ENCODE results near the gene LRRC72. TPM values are rescaled to one million over a fixed set of nuclear protein-coding genes. Genes with fewer than 3 reads are reported as not detected.
A peak's percentile ranks its signal among the peaks of the same experiment; 100 is the strongest.

Gene LRRC72
- total and polyA plus RNA-seq, 9 of the 15 experiments (the other 6 are each of a cell fraction or from before 2014, with no cell fraction given) = 0.10 TPM; not detected in 8

DNA sequence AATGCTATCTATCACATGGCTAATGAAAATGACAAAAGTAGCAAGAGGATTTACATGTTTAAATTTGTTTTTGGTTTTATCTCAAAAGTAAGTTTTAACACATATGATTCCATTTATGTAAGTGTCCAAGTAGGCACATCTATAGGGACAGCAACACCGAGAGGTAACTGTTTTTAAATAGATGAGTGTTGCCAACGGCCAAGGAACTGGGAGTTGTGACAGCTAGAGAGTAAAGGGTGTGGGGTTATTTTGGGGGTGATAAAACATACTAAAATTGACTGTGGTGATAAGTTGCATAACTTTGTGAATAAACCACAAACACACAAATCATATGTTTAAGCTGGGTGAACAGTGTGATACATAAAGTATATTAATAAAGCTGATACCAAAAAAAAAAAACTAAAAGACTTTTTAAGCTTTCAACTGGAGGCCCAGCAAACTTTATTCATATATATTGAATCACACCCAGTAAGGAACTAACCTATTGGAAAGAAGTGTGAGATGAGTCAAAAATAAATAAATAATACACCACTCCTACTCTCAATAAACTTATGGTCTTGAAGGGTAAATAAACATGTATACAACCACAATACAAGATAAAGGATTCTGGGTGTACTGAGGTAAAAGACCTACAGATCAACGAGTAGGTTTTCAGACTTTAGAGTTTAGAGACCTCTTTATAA, 33.0 kb downstream of the LRRC72 start (continued):
- TF ChIP-seq, protein P1, sequence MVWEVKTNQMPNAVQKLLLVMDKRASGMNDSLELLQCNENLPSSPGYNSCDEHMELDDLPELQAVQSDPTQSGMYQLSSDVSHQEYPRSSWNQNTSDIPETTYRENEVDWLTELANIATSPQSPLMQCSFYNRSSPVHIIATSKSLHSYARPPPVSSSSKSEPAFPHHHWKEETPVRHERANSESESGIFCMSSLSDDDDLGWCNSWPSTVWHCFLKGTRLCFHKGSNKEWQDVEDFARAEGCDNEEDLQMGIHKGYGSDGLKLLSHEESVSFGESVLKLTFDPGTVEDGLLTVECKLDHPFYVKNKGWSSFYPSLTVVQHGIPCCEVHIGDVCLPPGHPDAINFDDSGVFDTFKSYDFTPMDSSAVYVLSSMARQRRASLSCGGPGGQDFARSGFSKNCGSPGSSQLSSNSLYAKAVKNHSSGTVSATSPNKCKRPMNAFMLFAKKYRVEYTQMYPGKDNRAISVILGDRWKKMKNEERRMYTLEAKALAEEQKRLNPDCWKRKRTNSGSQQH (CRISPR knock-in tag; IDR thresholded peaks at IDR 0.05) = no peak
- TF ChIP-seq PTBP1 (IDR thresholded peaks at IDR 0.05; ENCODE audit: low read depth, low read length) = no peak

DNA sequence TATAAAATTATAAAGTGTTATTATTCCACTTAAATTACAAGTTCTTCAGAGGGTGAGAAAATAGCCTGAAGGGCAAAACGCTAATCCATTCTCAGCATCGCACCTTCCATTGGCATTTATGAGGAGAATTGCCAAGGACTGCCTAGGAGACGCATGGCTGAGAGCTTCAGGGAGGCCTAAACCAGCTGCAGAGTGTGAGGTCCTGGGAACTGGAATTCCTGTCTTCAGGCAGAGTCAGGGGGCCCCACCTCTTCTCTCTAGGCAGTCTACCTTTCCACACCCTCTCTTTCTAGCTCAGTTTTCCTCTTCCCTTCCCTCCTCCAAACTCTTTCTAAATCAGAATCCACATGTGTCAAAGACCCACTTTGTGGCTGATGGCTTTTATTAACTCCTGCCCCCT, 35.3 kb downstream of the LRRC72 start:
- POLR2A ChIA-PET = interaction anchor here (0.7 kb wide), 1 partner anchor 876 kb away, joined by 3 read pairs; no protein-coding TSS in a partner anchor
- intact Hi-C loops (cut with micrococcal nuclease) = loop anchor here (5.0 kb wide), 1 partner anchor 70 kb away; no protein-coding TSS in a partner anchor
- TF ChIP-seq EP300 (IDR thresholded peaks at IDR 0.05; ENCODE audit: low read length) (no peak), MEF2A (IDR thresholded peaks at IDR 0.05; ENCODE audit: control insufficient read depth, low read depth, low read length) (no peak), KLF10 (CRISPR knock-in tag; IDR thresholded peaks at IDR 0.05) (no peak), HOXB6 (CRISPR knock-in tag; IDR thresholded peaks at IDR 0.05; ENCODE audit: borderline replicate concordance) (no peak), CHD4 (IDR thresholded peaks at IDR 0.05; ENCODE audit: insufficient read depth, insufficient replicate concordance, low read depth, low read length, poor library complexity, severe bottlenecking) (no peak), NUFIP1 (IDR thresholded peaks at IDR 0.05; ENCODE audit: partially characterized antibody) (no peak)
- TF ChIP-seq, protein P2, sequence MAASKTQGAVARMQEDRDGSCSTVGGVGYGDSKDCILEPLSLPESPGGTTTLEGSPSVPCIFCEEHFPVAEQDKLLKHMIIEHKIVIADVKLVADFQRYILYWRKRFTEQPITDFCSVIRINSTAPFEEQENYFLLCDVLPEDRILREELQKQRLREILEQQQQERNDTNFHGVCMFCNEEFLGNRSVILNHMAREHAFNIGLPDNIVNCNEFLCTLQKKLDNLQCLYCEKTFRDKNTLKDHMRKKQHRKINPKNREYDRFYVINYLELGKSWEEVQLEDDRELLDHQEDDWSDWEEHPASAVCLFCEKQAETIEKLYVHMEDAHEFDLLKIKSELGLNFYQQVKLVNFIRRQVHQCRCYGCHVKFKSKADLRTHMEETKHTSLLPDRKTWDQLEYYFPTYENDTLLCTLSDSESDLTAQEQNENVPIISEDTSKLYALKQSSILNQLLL (CRISPR knock-in tag; IDR thresholded peaks at IDR 0.05; ENCODE audit: borderline replicate concordance) = no peak

More for the DNA sequence above, 35.3 kb downstream of the LRRC72 start:
- WGBS (ENCODE audit: insufficient coverage, low coverage, missing lambda C conversion rate) = 86% methylated on average over 3 of the region's 3 CpGs
- in situ Hi-C loops (cut with MboI) = loop anchor here (10.0 to 25.0 kb wide), 2 partner anchors 297 to 475 kb away; no protein-coding TSS in a partner anchor
- no peaks in the 10 kb centered on the region for H3K36me3 ChIP-seq (ENCODE audit: control insufficient read depth, insufficient read depth, low read length)
- no TSS peak for BruUV-seq (replicated peaks)
- no peak overlapping the region for H3K9ac ChIP-seq (ENCODE audit: insufficient read depth in 1 of 2, low read depth in 2 of 2, low read length in 2 of 2)
- H3K9me3 ChIP-seq (replicated peaks; ENCODE audit: control insufficient read depth, insufficient read depth, low read depth, low read length) = no peaks in the 10 kb centered on the region
- no peaks in the 10 kb centered on the region for H3K79me2 ChIP-seq (ENCODE audit: control insufficient read depth, insufficient read depth, low read length)
- no peak overlapping the region for H3K4me2 ChIP-seq (ENCODE audit: insufficient read depth, low read length)
- H2AFZ ChIP-seq (ENCODE audit: low read depth, low read length) = peak overlapping the region; percentile 71
- no peak overlapping the region for H3K4me3 ChIP-seq
- no peaks in the 10 kb centered on the region for H3K9me1 ChIP-seq (ENCODE audit: control insufficient read depth, insufficient read depth, low read length)
- H3K27me3 ChIP-seq (ENCODE audit: control insufficient read depth in 2 of 2, insufficient read depth in 2 of 2, low read length in 2 of 2) = no peaks in the 10 kb centered on the region
- FAIRE-seq = no peak
- no peaks in the 10 kb centered on the region for H4K20me1 ChIP-seq (replicated peaks; ENCODE audit: control insufficient read depth, insufficient read depth, low read length)
- H3K4me1 ChIP-seq (replicated peaks in 1 of 2; ENCODE audit: control insufficient read depth in 2 of 2, insufficient read depth in 2 of 2, low read length in 2 of 2) = no peaks in the 10 kb centered on the region; a peak in 2 of 5 replicates
- CTCF ChIA-PET (ENCODE audit: low intra/inter-chr PET ratio) = no interaction called here
- H3K27ac ChIP-seq (ENCODE audit: extremely low read depth, low read depth, low read length) = no peak overlapping the region
- ATAC-seq = peak; percentile 14; the same call in 1 of the 3 replicates
- no peak for DNase-seq (ENCODE audit: extremely low read depth in 1 of 4, low spot score in 3 of 4)
